LNCaP clone FGC (cell line): ENCODE measurements around the gene PCYT1B.

Experiments
- DNase-seq: peaks from one replicate; pipeline ENCODE4 v3.0.0-alpha.2; 2011; ENCODE audit warnings: low read depth
- H3K4me3 ChIP-seq: 2 replicates; pipeline ENCODE4 v1.5.1; 2011; ENCODE audit warnings: mild to moderate bottlenecking, low read depth, low read length, control low read depth
- TF ChIP-seq, protein P1 (sequence below): IDR thresholded peaks from 2 replicates; pipeline ENCODE4 v1.5.1; 2012; ENCODE audit warnings: mild to moderate bottlenecking; ENCODE audit not compliant: control insufficient read depth, insufficient read depth; ENCODE audit errors: extremely low read depth

The PCYT1B gene

DNA sequence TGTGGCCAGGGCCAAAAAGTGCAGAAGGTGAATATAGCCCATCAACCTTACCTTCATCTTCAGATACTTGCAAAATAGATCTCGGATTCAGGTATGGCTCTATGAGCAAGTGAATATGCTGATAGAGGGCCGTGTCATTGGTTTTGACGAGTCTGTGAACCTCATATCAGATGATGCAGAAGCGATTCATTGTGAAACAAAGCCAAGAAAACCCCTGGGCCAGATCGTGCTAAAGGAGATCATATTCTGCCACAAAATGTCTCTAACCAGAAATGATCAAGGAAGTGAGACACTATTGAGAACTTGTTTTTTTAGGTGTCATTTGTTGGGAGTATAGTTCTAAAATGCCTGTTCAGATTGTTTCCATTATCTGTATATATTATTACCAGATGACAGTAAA, 133.7 kb downstream of the PCYT1B start:
- no peak overlapping the region for H3K4me3 ChIP-seq
- no peak for DNase-seq
- TF ChIP-seq, protein P1, sequence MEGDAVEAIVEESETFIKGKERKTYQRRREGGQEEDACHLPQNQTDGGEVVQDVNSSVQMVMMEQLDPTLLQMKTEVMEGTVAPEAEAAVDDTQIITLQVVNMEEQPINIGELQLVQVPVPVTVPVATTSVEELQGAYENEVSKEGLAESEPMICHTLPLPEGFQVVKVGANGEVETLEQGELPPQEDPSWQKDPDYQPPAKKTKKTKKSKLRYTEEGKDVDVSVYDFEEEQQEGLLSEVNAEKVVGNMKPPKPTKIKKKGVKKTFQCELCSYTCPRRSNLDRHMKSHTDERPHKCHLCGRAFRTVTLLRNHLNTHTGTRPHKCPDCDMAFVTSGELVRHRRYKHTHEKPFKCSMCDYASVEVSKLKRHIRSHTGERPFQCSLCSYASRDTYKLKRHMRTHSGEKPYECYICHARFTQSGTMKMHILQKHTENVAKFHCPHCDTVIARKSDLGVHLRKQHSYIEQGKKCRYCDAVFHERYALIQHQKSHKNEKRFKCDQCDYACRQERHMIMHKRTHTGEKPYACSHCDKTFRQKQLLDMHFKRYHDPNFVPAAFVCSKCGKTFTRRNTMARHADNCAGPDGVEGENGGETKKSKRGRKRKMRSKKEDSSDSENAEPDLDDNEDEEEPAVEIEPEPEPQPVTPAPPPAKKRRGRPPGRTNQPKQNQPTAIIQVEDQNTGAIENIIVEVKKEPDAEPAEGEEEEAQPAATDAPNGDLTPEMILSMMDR = no peak

DNA sequence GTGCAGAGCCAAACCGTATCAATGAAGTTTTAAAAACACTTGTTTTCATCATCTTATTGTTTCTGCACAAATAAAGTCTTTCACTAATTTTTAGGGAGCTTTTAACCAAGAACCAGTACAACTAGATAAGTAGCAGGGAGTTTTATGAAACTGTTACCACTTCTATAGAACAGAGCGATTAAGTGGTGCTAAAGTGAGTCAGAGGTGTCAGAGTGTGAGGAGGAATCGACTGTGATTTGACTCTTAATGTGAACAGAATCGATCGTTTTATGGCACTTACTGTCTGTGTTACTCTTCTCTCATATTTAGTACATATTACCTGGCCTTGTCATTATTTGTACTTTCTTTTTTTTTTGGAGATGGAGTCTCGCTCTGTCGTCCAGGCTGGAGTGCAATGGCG, 138.8 kb downstream of the PCYT1B start:
- DNase-seq = no peak
- TF ChIP-seq, protein P1 = no peak
- H3K4me3 ChIP-seq = no peak overlapping the region
